Left ventricle myocardium superior (tissue), 1 donor: ENCODE results near the gene KCNK6. TPM values are rescaled to one million over a fixed set of nuclear protein-coding genes. Genes with fewer than 3 reads are reported as not detected.

Experiments
- ATAC-seq: fragments of 200-7000 bp; cut with Tn5 transposase; one replicate; pipeline ENCODE4 v1.9.1; 2020; ENCODE audit warnings: mild to moderate bottlenecking, moderate library complexity
- DNase-seq: peaks from one replicate; pipeline ENCODE4 v3.0.0-alpha.2; 2020
- intact Hi-C: fragments of 100-400 bp; cut with micrococcal nuclease; formaldehyde crosslinking; loops from one replicate; pipeline ENCODE4 v1.11.0; 2022
- total RNA-seq: library from RNA; stranded (reverse); fragmentation: NEBNext Ultra II Directional; extraction: Animal tissue kit (Norgen Biotek cat#: 25700); gene quantifications from one replicate; pipeline ENCODE4 v1.2.1, GENCODE V29; 2021
- donor health status: DM: no; HTN: yes; CAD: no; lungs with severe emphysema.

Gene KCNK6
- total RNA-seq, 1 donor from 2014 or later: 5.5 TPM

DNA sequence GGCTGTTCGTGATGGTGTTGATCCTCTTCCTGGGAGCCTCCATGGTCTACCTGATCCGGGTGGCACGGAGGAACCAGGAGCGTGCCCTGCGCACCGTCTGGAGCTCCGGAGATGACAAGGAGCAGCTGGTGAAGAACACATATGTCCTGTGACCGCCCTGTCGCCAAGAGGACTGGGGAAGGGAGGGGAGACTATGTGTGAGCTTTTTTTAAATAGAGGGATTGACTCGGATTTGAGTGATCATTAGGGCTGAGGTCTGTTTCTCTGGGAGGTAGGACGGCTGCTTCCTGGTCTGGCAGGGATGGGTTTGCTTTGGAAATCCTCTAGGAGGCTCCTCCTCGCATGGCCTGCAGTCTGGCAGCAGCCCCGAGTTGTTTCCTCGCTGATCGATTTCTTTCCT is 27.8 kb upstream of the KCNK6 start:
- intact Hi-C loops: no loop called here
- ATAC-seq: no peak
- DNase-seq: no peak

DNA sequence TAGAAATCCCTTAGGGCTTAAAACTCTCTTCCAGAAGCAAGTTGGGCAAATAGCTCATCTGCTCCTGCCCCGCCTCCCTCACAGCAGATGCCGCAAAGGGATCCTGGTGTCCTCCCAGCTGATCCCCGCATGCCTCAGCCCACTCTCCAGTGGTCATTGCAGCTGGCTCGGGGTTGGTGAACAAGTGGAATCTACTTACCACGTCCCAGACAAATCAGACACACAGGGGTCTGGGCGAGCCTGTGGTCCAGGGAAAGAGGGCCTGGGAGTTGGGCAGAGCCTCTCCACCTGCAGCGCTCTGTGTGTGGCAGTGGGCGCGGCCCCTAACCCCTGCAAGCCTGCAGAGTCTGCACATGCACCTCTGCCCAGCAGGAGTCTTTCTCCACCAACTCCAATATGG is 26.4 kb upstream of the KCNK6 start:
- DNase-seq (no peak), ATAC-seq (no peak)
- intact Hi-C loops: no loop called here

DNA sequence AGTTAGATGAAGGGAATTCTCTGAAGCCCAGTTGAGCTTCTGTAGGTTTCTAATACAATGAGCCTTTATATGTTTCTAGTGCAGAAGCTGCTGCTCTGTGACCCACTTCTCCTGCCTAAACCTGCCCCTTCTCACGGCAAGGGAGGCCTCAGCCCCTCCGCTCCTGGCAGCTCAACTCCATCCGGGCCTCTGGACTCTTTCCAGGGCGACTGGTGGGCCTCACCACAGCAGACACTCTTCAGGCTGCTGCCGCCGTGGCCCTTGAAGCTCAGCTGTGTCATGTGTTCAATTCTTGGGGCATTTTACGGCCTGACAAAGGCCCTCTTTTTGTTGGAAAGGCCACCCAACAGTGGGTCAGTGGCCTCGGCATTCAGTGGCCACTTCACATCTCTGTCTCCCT is 25.6 kb upstream of the KCNK6 start:
- no peak for ATAC-seq

DNA sequence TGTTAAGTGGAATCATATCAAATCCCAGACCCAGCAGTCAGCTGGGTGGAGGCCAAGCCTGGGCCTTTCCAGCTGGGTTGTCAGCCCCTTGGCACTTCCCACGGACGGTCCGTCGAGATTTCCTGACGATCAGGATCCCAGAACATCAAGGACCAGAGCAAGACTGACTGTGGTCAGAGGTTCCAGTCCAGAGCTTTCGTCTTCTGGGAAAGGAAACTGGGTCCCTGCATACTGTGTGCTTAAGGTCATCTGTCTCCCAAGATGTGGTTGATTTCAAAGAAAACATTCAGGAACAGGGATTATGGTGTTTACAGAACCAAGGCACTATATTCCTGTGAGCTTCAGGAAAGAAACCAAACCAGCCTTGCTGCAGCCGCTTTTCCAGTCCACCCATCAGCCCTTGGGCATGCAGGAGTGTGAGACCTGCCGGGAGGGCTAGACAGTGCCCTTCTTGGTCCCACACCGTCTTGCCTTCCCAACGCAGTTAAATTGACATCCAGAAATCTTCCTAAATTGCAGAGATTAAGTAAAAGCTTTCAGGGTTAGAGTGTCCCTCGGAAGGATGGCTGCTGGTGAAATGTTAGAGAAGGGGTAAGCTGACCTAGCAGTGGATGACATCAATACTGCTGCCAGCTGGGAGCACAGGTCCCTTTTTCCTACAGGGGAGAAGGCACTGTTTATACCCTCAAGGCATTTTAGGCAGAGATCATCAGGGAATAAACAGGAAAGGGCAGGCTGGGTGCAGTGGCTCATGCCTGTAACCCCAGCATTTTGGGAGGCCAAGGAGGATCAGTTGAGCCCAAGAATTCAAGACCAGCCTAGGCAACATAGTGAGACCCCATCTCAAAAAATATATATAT is 20.6 kb upstream of the KCNK6 start:
- ATAC-seq: no peak
- intact Hi-C loops: no loop called here
- no peak for DNase-seq

More for the DNA sequence above, 25.6 kb upstream of the KCNK6 start:
- intact Hi-C loops: no loop called here
- no peak for DNase-seq

DNA sequence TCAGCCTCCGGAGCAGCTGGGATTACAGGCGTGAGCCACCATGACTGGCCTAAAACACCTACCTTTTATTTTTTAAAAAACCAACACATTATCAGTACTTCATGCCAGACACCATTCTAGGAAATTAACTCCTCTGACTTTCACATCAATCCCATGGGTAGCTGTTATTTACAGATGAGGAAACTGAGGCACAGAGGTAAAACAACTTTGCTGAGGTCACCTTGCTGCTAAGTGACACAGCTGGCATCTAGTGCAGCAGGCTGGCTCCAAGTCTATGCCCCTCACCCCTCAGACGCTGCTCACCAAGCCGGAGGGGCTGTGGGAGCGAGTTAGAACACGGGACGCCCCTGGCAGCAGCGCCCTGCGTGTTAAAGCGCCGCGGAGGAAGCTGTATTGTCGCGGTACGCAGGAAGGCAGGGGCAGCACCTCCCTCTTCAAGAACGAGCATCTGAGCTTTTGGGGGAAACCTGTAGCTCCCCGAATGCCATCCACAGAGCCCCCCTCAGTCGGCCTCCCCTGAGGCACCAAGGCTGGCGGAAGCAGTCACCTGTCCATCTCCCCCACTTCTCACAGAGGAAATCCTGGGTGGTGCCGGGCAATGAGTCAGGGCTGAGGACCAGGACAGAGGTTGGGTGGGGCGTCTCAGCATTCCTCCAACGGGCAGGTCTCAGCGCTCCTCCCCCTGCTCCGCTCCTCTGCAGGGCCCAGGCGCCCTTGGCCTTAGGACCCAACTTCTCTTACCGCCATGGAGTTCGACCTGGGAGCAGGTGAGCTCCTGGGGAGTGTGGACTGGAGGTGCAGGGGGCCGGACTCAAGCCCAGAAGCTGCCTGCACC is 15.9 kb upstream of the KCNK6 start, which contains the start of gene C19orf33:
Gene C19orf33, plus strand, starts transcription at position 735 of the 835 bp plus-strand sequence. Its CDS starts 11 bp downstream, at position 746.
- intact Hi-C loops: no loop called here
- DNase-seq: no peak
- peak; percentile 61 for ATAC-seq

DNA sequence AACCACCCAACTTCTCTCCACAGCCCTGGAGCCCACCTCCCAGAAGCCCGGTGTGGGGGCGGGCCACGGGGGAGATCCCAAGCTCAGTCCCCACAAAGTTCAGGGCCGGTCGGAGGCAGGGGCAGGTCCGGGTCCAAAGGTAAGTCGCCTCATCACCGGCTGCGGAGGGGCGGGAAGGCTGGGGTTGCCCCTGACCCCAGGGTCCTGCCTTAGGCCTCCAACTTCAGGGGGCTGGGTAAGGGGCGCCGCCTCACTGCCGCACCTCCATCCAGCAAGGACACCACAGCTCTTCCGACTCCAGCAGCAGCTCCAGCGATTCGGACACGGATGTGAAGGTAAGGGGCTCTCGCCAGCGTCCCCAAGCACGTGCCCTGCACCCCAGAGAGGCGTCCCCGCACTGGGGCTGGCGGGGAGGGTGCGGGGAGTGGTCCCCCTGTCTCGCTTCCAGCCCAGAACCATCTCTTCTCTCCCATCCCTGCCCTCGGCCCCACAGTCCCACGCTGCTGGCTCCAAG is 15.2 kb upstream of the KCNK6 start:
- intact Hi-C loops: no loop called here
- no peak for DNase-seq
- peak; percentile 12 for ATAC-seq

DNA sequence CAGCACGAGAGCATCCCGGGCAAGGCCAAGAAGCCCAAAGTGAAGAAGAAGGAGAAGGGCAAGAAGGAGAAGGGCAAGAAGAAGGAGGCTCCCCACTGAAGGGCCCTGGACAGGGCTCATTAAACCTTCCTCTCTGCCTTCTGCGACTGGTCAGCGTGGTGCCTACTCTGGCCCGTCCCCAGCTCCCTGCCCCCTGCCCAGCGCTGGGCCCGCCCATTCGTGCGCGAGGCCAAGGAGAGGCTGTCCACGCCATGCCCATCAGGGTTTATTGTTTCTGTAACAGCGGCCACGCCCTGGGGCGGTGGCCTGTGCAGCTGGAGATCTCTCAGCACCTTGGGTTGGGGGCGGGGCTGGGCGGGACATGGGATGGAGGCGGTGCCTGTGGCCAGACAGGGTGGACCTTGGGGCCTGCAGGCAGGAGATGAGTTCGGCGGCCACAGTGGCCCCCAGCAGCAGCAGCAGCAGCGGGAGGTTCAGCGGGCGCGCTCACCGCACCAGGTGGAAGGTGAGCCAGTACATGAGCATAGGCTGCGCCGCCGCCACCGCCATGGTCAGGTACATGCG is 14.7 kb upstream of the KCNK6 start:
- DNase-seq: peak; percentile 57
- ATAC-seq: peak; percentile 74
- intact Hi-C loops: no loop called here

DNA sequence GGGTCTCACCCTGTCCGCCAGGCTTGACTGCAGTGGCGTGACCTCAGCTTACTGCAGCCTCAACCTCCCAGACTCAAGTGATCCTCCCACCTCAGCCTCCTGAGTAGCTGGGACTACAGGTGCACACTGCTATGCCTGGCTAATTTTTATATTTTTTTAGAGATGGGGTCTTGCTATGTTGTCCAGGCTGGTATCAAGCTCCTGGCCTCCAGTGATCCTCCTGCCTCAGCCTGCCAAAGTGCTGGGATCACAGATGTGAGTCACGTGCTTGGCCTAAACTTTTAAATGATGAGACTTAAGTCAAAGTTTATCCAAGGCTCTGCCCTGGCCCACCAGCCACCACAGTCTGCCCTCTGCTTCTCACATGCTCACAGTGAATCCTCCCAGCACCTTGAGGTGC is 13.4 kb upstream of the KCNK6 start:
- intact Hi-C loops: no loop called here
- ATAC-seq (no peak), DNase-seq (no peak)

DNA sequence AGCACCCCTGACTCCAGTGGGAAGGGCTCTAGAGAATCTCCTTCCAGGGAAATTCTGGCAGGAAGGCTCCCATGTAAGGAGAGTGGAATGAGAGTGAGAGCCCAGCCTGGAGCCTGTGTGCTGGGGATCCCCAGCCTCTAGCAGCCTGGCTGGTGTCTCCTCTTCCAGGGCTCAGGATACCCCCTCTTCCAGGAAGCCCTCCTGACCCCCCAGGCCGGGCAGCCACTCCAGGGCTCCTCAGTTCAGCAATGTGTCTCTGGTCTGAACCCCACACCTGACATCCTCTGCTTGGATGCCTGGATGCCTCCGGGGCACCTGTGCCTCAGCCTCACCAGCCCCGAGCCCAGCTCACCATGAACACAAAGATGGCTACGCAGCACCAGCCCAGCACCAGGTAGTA is 12.6 kb upstream of the KCNK6 start:
- DNase-seq (no peak), ATAC-seq (no peak)
- intact Hi-C loops: no loop called here

DNA sequence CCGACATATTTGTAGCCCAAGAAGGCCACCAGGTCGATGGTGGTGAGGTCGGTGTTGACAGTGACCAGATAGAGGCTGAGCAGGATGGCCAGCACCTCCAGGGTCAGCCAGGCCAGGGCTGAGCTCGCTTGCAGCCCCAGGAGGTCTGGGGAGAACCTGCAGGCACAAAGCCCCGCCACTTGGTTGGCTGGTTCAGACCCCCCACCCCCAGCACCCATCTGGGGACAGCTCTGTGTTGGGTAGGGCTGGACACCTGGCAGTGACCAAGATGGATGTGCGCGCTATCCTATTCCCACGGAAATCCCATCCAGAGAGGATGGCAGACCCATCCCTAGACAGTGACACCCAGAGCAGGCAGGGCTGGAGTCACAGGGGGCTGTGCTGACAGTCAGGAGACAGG is 12.0 kb upstream of the KCNK6 start:
- intact Hi-C loops: no loop called here
- ATAC-seq (no peak), DNase-seq (no peak)

DNA sequence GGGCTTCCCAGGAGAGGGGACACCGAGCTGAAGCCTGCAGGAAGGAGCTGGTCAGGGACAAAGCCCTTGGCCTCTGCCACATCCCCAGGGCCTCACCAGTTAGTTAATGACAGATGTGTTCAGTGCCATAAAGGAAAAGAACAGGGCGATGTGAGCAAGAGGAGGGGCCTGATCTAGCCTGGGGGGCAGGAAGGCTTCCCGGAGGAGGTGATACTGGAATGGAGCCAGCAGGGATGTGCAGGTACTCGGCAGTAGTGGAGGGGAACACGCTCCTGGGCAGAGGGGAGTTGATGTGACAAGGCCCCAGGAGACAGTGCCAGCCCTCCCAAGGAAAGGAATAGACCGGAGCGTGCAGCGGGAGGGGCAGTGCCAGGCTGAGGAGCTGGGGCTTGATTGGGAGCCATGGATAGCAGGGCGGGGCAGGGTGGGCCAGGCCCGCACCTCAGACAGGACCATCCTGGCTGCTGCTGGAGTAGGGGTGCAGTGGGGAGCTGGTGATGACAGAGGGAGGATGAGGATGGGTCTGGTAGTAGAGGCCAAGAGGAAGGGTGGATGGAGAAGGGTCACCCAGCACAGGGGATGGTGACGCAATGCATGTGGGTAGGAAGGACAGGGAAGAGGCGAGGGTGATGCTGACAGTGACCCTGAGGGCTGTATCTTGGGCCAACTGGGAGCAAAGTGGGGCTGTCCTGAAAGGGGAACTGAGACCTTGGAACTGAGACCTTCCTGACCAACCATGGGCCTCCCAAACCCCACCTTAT is 11.5 kb upstream of the KCNK6 start:
- DNase-seq: no peak
- intact Hi-C loops: no loop called here
- ATAC-seq: no peak

DNA sequence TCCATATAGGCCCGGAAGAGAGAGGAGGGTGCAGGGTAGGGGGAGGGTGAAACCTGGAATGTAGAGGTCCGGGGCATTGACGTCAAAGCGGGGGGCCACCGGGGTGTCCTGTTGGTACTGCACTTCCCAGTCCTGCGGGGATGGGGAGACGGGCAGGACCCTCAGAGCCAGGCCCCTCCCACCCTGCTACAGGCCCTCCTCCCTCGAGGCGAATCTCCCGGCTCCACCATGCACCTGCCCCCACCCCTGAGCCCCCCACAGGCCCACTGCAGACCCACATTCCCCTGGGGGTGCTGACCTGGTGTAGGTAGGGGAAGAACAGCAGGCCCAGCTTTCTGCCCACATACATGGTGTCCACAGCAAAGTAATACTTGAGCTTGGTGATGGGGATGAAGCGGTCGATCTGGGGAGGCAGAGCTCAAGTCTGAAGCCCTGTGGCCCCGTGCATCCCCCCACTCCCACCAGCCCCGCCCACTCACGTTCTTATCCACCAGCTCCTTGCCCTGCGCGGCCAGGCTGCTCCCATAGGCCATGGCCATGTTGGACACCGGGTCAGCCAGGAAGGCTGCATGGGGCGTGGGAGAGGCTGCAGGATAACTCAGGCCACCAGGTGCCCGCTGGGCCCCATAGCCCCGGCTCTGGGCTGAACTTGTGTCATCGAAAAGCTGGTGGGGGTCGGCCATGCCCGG is 10.6 kb upstream of the KCNK6 start:
- no peak for ATAC-seq
- intact Hi-C loops: no loop called here
- no peak for DNase-seq

DNA sequence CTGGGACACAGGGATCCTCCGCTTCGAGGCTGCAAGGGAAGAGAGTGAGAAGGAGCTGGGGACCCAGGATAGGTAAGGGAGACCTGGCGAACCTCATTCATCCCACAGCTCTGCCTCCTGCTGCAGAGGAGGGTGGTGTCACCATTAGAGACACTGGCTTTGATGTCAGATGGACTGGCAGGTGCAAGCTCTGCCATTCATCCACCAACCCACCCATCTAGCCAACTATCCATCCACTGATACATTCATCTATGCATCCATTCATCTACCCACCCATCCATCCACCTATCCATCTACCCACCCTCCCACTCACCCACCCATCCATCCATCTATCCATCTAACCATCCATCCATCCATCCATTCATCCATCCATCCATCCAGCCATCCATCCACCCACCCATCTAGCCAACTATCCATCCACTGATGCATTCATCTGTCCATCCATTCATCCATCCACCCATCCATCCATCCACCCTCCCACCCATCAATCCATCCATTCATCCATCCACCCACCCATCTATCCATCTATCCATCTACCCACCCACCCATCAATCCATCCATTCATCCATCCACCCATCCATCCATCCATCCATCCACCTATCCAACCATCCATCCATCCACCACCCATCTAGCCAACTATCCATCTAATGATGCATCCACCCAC is 9.9 kb upstream of the KCNK6 start:
- no peak for ATAC-seq
- no peak for DNase-seq
- intact Hi-C loops: no loop called here

DNA sequence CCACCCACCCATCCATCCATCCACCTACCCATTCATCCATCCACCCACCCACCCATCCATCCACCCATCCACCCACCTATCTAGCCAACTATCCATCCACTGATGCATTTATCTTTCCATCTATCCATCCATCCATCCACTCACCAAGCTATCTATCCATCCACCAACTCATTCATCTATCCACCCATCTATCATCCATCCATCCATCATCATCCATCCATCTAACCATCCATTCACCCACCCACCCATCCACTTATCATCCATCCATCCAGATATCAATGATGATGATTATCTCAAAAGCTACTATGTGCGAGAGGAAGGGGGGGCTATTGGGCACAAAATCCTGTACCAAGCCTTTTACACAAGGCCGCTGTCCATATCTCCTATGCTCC is 9.4 kb upstream of the KCNK6 start:
- DNase-seq (no peak), ATAC-seq (no peak)
- intact Hi-C loops: no loop called here

DNA sequence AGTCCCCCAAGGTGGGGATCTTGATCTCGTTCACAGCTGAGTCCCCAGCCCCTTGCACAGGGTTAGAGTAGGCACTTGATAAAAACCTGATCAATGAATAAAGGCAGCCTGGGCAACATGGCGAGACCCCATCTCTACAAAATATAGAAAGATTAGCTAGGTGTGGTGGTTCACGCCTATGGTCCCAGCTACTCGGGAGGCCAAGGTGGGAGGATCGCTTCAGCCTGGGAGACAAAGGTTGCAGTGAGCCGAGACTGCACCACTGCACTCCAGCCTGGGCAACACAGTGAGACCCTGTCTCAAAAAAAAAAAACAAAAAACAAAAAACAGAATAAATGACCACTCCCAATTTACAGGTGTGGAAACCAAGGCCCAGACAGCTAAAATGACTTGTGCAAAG is 8.7 kb upstream of the KCNK6 start:
- intact Hi-C loops: no loop called here
- DNase-seq (no peak), ATAC-seq (no peak)

DNA sequence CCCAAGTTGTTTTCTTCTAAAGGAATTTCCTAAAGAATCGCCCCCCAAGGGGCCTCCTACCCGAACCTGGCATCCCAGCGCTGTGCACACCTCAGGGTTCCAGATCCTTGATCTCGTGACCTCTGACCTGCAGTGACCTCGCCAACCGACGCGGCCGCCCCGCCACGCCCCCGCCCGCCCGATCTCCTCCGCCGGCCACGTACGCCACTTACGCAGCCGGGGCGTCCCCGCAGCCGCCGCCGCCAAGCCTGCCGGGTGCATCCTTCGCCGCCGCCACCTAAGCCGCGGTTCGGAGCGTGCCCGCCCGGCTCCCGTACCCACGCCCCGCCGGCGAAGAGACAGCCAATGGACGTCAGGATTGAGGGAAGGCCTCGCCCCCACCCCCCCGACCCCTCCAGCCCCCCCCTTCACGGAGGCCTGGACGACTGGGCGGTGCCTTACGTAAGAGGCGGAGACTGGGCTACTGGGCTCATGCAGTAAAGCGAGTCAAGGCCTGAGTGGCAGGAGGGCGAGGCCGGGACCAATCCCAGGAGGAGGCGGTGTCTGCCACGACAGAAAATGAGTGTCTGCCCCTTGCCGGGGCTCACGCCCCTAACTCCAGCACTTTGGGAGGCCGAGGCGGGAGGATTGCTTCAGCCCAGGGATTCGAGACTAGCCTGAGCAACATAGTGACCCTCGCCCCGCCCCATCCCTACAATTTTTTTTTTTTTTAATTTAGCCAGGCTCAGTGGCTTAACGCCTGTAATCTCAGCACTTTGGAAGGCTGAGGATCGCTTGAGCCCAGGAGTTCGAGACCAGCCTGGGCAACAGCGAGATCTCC is 3.8 kb upstream of the KCNK6 start, which contains the start of gene YIF1B:
Gene YIF1B, minus strand, starts transcription at position 291 of the 820 bp plus-strand sequence. Its CDS starts 30 bp downstream, at position 261.
- peak; percentile 94 for ATAC-seq
- peak; percentile 97 for DNase-seq
- intact Hi-C loops: no loop called here

DNA sequence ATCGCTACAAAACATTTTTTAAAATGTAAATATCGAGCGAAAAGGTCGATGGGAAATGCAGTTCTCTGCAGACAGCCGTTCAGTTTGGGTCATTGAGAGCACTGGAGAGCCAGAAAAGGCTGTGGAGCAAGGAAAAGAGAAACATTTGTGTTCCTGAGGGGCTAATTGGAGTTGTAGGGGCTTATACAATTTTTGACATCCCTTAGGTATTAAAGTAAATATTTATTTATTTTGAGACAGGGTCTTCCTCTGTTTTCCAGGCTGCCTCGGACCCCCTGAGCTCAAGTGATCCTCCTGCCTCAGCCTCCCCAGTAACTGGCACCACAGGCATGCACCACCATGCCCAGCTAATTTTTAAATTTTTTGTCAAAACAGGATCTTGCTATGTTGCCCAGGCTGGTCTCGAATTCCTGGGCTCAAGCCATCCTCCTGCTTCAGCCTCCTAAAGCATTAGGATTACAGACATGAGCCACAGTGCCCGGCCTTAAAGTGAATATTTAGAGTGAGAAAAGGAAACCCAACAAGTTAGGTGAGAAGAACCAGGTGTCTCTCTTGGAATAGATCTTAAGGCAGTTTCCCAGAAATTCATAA is 3.1 kb upstream of the KCNK6 start:
- intact Hi-C loops: no loop called here
- ATAC-seq: no peak
- DNase-seq: no peak
